Caco-2 (cell line): Measurements from ENCODE around the gene FANCF. TPM values are rescaled to one million over a fixed set of nuclear protein-coding genes. Genes with fewer than 3 reads are reported as not detected.
A peak's percentile ranks its signal among the peaks of the same experiment; 100 is the strongest.

Experiments
- BruUV-seq: library from RNA; stranded (reverse); fragments of 400-500 nt; replicated peaks from 2 replicates; lab custom pipeline; 2021; lab: Mats Ljungman, UMichigan
- CTCF ChIA-PET: fragments of 300-600 bp; sonication (Branson Sonifier 250); formaldehyde crosslinking; loops from one replicate; lab custom pipeline; 2022; ENCODE audit warnings: antibody characterized with exemption; lab: Charles Lee
- POLR2A ChIA-PET: fragments of 300-600 bp; sonication (Branson Sonifier 250); formaldehyde crosslinking; loops from one replicate; lab custom pipeline; 2022; ENCODE audit warnings: antibody characterized with exemption; lab: Charles Lee
- DNase-seq, 2 experiments: peaks; one replicate each; pipeline versions ENCODE4 v3.0.0 to v3.0.0-alpha.2; 2020 to 2022
- H3K27me3 ChIP-seq: replicated peaks from 2 replicates; pipeline ENCODE4 v1.6.0; 2011; ENCODE audit warnings: low read length; ENCODE audit not compliant: control insufficient read depth, insufficient read depth
- H3K36me3 ChIP-seq: 2 replicates; pipeline ENCODE4 v1.5.1; 2011; ENCODE audit warnings: low read length; ENCODE audit not compliant: control insufficient read depth, insufficient read depth
- H3K4me1 ChIP-seq: fragments of 250-450 bp; sonication (Bioruptor Pico); 2 replicates; pipeline ENCODE4 v1.5.1; 2020; ENCODE audit warnings: mild to moderate bottlenecking
- H3K4me3 ChIP-seq: 2 replicates; pipeline ENCODE4 v1.5.1; 2011; ENCODE audit warnings: low read depth, mild to moderate bottlenecking, control low read depth, low read length
- H3K9me3 ChIP-seq: fragments of 250-450 bp; sonication (Bioruptor Pico); 2 replicates; pipeline ENCODE4 v1.5.1; 2020; ENCODE audit warnings: mild to moderate bottlenecking, moderate library complexity
- H3K27ac Mint-ChIP-seq: one replicate; pipeline ENCODE4 v1.8.0; 2022; ENCODE audit warnings: mixed read lengths; ENCODE audit not compliant: unreplicated experiment
- H3K27me3 Mint-ChIP-seq: one replicate; pipeline ENCODE4 v1.8.0; 2022; ENCODE audit warnings: mixed read lengths; ENCODE audit not compliant: insufficient read depth, unreplicated experiment
- H3K36me3 Mint-ChIP-seq: one replicate; pipeline ENCODE4 v1.8.0; 2022; ENCODE audit warnings: mild to moderate bottlenecking, mixed read lengths; ENCODE audit not compliant: insufficient read depth, unreplicated experiment
- H3K4me1 Mint-ChIP-seq: one replicate; pipeline ENCODE4 v1.8.0; 2022; ENCODE audit warnings: low read depth, mixed read lengths; ENCODE audit not compliant: unreplicated experiment
- H3K4me3 Mint-ChIP-seq: one replicate; pipeline ENCODE4 v1.8.0; 2022; ENCODE audit warnings: mild to moderate bottlenecking, moderate library complexity, mixed read lengths; ENCODE audit not compliant: unreplicated experiment
- H3K9me3 Mint-ChIP-seq: one replicate; pipeline ENCODE4 v1.8.0; 2022; ENCODE audit warnings: mixed read lengths; ENCODE audit not compliant: unreplicated experiment
- CTCF ChIP-seq, 2 experiments: fragments of 200-600 bp in 1 of 2; IDR thresholded peaks; 1 replicate in 1 of 2; 2 replicates in 1 of 2; pipeline versions ENCODE4 v1.5.1 to v1.8.0; 2011 to 2022; ENCODE audit warnings: antibody characterized with exemption in 1 of 2, control low read depth in 1 of 2, inconsistent platforms in 1 of 2, low read depth in 1 of 2, low read length in 1 of 2, mild to moderate bottlenecking in 1 of 2, moderate library complexity in 1 of 2; ENCODE audit not compliant: insufficient read depth in 1 of 2, severe bottlenecking in 1 of 2, unreplicated experiment in 1 of 2
- intact Hi-C: fragments of 100-400 bp; cut with micrococcal nuclease; formaldehyde crosslinking; loops from one replicate; pipeline ENCODE4 v1.10.0; 2022; ENCODE audit not compliant: unreplicated experiment
- total RNA-seq: library from RNA; stranded (reverse); gene quantifications from 2 replicates; pipeline ENCODE4 v1.2.3, GENCODE V29; 2022

The FANCF gene
- total RNA-seq, 1 experiment from 2014 or later = 13.8 TPM

DNA sequence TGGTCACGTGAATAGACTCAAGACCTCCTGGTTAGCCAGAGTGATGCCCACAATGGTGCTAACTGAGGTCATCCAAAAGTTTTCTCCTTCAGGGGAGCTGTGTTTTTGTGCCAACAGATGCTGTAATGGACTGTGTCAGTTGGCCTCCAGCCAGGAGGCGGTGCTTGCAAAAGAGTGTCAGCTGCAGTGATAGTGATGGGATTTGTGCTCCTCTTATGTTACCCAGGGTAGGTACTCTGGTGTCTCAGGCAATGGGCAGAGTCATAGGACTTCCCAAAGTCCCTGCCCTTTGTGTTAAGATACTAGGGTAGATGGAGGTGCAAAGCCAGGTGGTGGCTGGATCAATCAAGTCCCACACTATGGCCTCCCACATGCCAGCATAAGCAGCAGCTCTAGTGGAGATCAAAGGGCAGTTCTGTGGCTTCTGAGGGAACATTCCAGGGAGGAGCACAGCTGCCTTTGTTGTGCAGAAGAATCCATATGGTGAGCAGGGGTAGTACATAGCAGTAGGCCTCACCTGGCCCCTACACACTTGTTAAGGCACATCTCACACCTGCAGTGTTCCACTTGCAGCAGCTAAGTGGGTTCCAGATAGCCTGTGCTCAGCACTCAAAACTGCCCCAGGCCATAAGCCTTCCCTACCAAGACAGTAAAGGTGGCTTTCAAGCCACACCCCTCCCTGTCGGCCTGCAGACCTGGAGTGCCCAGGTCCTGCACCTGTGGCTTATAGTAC, 9.4 kb upstream of the FANCF start:
- no peaks in the 10 kb centered on the region for H3K36me3 ChIP-seq
- ChIA-PET POLR2A (interaction anchor here (0.7 kb wide), 1 partner anchor 10 kb away, joined by 3 read pairs; the partner anchor contains the start of gene FANCF), CTCF (interaction anchor here (3.0 kb wide), 1 partner anchor 9 kb away, joined by 12 read pairs; the partner anchor contains the start of gene FANCF)
- peaks cover 10% of the 10 kb centered on the region for H3K4me1 Mint-ChIP-seq
- intact Hi-C loops = loop anchor here (1.0 to 2.0 kb wide), 2 partner anchors 10 to 32 kb away; partner anchors contain the start of genes FANCF and GAS2
- peak overlapping the region; percentile 71 for H3K27ac Mint-ChIP-seq
- no peaks in the 10 kb centered on the region for H3K9me3 Mint-ChIP-seq
- H3K27me3 Mint-ChIP-seq = no peaks in the 10 kb centered on the region
- TF ChIP-seq CTCF (IDR thresholded peaks at IDR 0.05; ENCODE audit: insufficient read depth in 1 of 2, low read depth in 1 of 2, low read length in 1 of 2, severe bottlenecking in 1 of 2, unreplicated experiment in 1 of 2) = no peak
- DNase-seq = peak; percentile 56 to 78
- H3K36me3 Mint-ChIP-seq = no peaks in the 10 kb centered on the region
- no TSS peak for BruUV-seq
- H3K4me3 Mint-ChIP-seq = peak overlapping the region; percentile 37
- no peaks in the 10 kb centered on the region for H3K27me3 ChIP-seq
- peaks cover 18% of the 10 kb centered on the region for H3K4me1 ChIP-seq
- no peaks in the 10 kb centered on the region for H3K9me3 ChIP-seq
- no peak overlapping the region for H3K4me3 ChIP-seq

- Histone ChIP-seq H3K9me3 (no peaks in the 10 kb centered on the region), H3K36me3 (no peaks in the 10 kb centered on the region), H3K4me1 (peaks cover 18% of the 10 kb centered on the region), H3K4me3 (no peak overlapping the region), H3K27me3 (no peaks in the 10 kb centered on the region)
- Mint-ChIP-seq H3K27me3 (no peaks in the 10 kb centered on the region), H3K4me1 (peaks cover 10% of the 10 kb centered on the region), H3K9me3 (no peaks in the 10 kb centered on the region), H3K4me3 (no peak overlapping the region), H3K27ac (no peak overlapping the region), H3K36me3 (no peaks in the 10 kb centered on the region)
- BruUV-seq = no TSS peak
- peak in 1 of 2 experiments; percentile 14 for DNase-seq
- peak in 1 of 2 experiments; percentile 25 for TF ChIP-seq CTCF (IDR thresholded peaks at IDR 0.05; ENCODE audit: insufficient read depth in 1 of 2, low read depth in 1 of 2, low read length in 1 of 2, severe bottlenecking in 1 of 2, unreplicated experiment in 1 of 2)
- intact Hi-C loops = no loop called here
- ChIA-PET POLR2A (no interaction called here), CTCF (interaction anchor here (3.0 kb wide), 1 partner anchor 8 kb away, joined by 12 read pairs; the partner anchor contains the start of gene FANCF)
Observed at GRCh38 chr11:22633354-22633902, 7.8 kb upstream of the FANCF start.

GRCh38 chr11:22627421-22627820, 1.8 kb upstream of the FANCF start:
- H3K27ac Mint-ChIP-seq = no peak overlapping the region

More at GRCh38 chr11:22627421-22627820, 1.8 kb upstream of the FANCF start:
- Mint-ChIP-seq H3K4me3 (no peak overlapping the region), H3K36me3 (peaks cover 16% of the 10 kb centered on the region), H3K9me3 (no peaks in the 10 kb centered on the region), H3K27me3 (no peaks in the 10 kb centered on the region), H3K4me1 (no peaks in the 10 kb centered on the region)
- H3K4me3 ChIP-seq = no peak overlapping the region
- CTCF ChIA-PET = no interaction called here
- H3K9me3 ChIP-seq = no peaks in the 10 kb centered on the region
- H3K4me1 ChIP-seq = peaks cover 7% of the 10 kb centered on the region; the same call in 1 of the 2 replicates
- POLR2A ChIA-PET = no interaction called here
- no TSS peak for BruUV-seq
- DNase-seq = no peak
- no peak for TF ChIP-seq CTCF (IDR thresholded peaks at IDR 0.05; ENCODE audit: insufficient read depth in 1 of 2, low read depth in 1 of 2, low read length in 1 of 2, severe bottlenecking in 1 of 2, unreplicated experiment in 1 of 2)
- H3K27me3 ChIP-seq = no peaks in the 10 kb centered on the region
- intact Hi-C loops = no loop called here
- H3K36me3 ChIP-seq = no peaks in the 10 kb centered on the region
